Body of pancreas (tissue), 4 donors: Measurements from ENCODE around the gene ABCA3. TPM values are rescaled to one million over a fixed set of nuclear protein-coding genes. Genes with fewer than 3 reads are reported as not detected.

Experiments
- ATAC-seq: fragments of 150-250 bp; one replicate; pipeline ENCODE4 v1.9.1; 2016
- DNase-seq, 4 donors: peaks; one replicate each; pipeline ENCODE4 v3.0.0-alpha.2; 2019
- H3K27ac ChIP-seq, 4 donors: fragments of 200-600 bp; sonication (generic); 1 replicate in 3 of 4; 2 replicates in 1 of 4; pipeline versions ENCODE4 v1.5.1 to v1.6.1; 2016 to 2019; ENCODE audit warnings: mild to moderate bottlenecking in 1 of 4, mixed read lengths in 1 of 4, moderate library complexity in 1 of 4
- H3K27me3 ChIP-seq, 2 donors: fragments of 200-600 bp; sonication (generic); one replicate each; pipeline ENCODE4 v1.6.0; 2016; ENCODE audit warnings: mild to moderate bottlenecking in 1 of 2
- H3K36me3 ChIP-seq, 2 donors: fragments of 200-600 bp; sonication (generic); replicated peaks in 1 of 2; 2 replicates each; pipeline ENCODE4 v1.5.1; 2016; ENCODE audit warnings: low read depth in 2 of 2; ENCODE audit not compliant: insufficient read depth in 1 of 2
- H3K4me1 ChIP-seq: fragments of 200-600 bp; sonication (generic); one replicate; pipeline ENCODE4 v1.6.0; 2016
- H3K4me3 ChIP-seq, 2 donors: fragments of 200-600 bp; sonication (generic); 1 replicate in 1 of 2; 2 replicates in 1 of 2; pipeline ENCODE4 v1.5.1; 2016 to 2019
- H3K9me3 ChIP-seq, 3 donors: fragments of 200-600 bp; sonication (generic); 1 replicate in 2 of 3; 2 replicates in 1 of 3; pipeline ENCODE4 v1.5.1; 2016
- POLR2A ChIP-seq, 3 donors: fragments of 450-650 bp; IDR thresholded peaks; one replicate each; pipeline ENCODE4 v1.6.1; 2016; ENCODE audit warnings: antibody characterized with exemption in 3 of 3, mild to moderate bottlenecking in 2 of 3
- WGBS, 2 donors: methylation state at CpG; one replicate each; pipeline ENCODE4 v1.1.5; 2017; 5-methylcytosine and 5-hydroxymethylcytosine counted together
- intact Hi-C: fragments of 100-400 bp; cut with DNase I; formaldehyde crosslinking; loops from one replicate; pipeline ENCODE4 v1.15.1; 2023
- total RNA-seq, 2 donors: library from RNA; depleted of rRNA; stranded (reverse); fragments of >200 nt; gene quantifications; one replicate each; pipeline ENCODE4 v1.1.0, GENCODE V29; 2016
- TF ChIP-seq, protein P1 (sequence below), 7 experiments: fragments of 450-650 bp in 4 of 7; fragments of 200-600 bp in 3 of 7; sonication (generic) in 3 of 7; IDR thresholded peaks; one replicate each; pipeline ENCODE4 v1.5.1; 2016 to 2019; ENCODE audit warnings: antibody characterized with exemption in 7 of 7

ABCA3 gene
- total RNA-seq, 2 donors from 2014 or later: 13.8 to 21.0 TPM

DNA sequence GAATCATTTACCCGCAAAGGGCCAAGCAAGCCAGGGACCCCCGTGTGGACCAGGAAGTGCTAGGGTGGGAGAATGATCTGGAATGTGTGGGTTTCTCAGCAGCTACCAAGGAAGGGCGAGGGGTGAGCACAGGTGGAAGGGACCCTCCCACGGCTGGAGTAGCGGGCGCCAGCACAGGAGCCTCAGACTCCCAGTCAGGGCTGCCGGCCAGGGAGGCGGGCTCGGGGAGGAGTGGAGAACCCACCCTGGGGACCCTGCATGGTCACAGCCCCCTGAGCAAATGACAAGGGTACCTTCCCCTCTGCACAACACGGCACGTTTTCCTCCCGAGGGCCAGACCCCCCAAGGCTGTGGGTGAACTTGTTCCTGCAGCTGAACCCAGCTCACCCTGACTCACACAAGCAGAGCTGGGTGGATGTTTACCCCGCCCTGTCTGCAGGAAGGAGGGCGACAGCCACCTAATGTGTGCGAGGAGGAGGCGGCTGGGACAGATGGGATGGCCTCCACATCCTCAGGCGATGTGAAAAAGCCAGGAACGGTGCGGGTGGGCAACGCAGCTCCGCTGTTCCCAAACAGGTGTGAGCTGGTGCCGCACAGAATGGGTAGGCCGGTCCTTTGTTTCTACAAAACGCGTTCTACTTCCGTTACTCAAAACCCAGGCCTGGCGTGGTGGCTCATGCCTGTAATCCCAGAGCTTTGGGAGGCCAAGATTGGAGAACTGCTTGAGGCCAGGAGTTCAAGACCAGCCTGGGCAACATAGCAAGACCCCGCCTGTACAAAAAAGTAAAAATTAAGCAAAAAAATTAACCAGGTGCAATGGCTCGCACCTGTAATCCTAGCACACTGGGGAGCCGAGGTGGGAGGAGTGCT lies 95.4 kb downstream of the ABCA3 start:
- ATAC-seq (no peak), DNase-seq (no peak)
- 89 to 93% methylated on average over 23 to 30 of the region's 30 CpGs for WGBS, 2 donors
- H3K4me1 ChIP-seq: peaks cover 3% of the 10 kb centered on the region
- H3K27ac ChIP-seq: no peak overlapping the region
- no peaks in the 10 kb centered on the region for H3K9me3 ChIP-seq
- TF ChIP-seq POLR2A (IDR thresholded peaks at IDR 0.05): no peak
- TF ChIP-seq, protein P1, sequence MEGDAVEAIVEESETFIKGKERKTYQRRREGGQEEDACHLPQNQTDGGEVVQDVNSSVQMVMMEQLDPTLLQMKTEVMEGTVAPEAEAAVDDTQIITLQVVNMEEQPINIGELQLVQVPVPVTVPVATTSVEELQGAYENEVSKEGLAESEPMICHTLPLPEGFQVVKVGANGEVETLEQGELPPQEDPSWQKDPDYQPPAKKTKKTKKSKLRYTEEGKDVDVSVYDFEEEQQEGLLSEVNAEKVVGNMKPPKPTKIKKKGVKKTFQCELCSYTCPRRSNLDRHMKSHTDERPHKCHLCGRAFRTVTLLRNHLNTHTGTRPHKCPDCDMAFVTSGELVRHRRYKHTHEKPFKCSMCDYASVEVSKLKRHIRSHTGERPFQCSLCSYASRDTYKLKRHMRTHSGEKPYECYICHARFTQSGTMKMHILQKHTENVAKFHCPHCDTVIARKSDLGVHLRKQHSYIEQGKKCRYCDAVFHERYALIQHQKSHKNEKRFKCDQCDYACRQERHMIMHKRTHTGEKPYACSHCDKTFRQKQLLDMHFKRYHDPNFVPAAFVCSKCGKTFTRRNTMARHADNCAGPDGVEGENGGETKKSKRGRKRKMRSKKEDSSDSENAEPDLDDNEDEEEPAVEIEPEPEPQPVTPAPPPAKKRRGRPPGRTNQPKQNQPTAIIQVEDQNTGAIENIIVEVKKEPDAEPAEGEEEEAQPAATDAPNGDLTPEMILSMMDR (IDR thresholded peaks at IDR 0.05): no peak
- intact Hi-C loops: no loop called here
- H3K36me3 ChIP-seq: peaks cover 10 to 13% of the 10 kb centered on the region in 2 donors
- H3K27me3 ChIP-seq: no peaks in the 10 kb centered on the region
- no peak overlapping the region for H3K4me3 ChIP-seq

DNA sequence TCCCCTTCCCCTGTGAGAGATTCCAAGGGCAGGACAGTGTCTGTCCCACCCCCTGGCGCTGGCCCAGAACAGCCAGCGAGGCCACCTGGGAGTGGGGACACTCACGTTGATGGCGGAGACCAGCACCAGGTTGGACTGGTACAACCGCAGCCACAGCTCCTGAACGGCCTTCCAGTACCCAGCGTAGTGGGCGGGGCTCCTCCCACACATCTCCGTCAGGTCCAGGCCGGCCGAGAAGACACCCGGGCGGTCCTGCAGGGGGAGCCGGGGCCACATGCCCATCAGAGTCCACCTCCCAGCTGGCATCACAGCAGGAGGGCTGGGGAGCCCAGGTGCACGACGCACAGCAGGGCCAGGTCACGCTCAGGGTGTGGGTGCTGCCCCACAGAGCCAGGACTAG lies 96.2 kb downstream of the ABCA3 start:
- ATAC-seq (no peak), DNase-seq (peak in 1 of 4 donors; percentile 20)
- no peaks in the 10 kb centered on the region for H3K4me1 ChIP-seq
- no peaks in the 10 kb centered on the region for H3K27me3 ChIP-seq
- no peaks in the 10 kb centered on the region for H3K9me3 ChIP-seq
- no peak overlapping the region for H3K27ac ChIP-seq
- WGBS, 2 donors: 73 to 88% methylated on average over 5 to 17 of the region's 17 CpGs
- H3K36me3 ChIP-seq: peaks cover 10 to 13% of the 10 kb centered on the region in 2 donors
- no peak for TF ChIP-seq POLR2A (IDR thresholded peaks at IDR 0.05)
- TF ChIP-seq, protein P1 (IDR thresholded peaks at IDR 0.05): no peak
- H3K4me3 ChIP-seq: no peak overlapping the region
- intact Hi-C loops: no loop called here

DNA sequence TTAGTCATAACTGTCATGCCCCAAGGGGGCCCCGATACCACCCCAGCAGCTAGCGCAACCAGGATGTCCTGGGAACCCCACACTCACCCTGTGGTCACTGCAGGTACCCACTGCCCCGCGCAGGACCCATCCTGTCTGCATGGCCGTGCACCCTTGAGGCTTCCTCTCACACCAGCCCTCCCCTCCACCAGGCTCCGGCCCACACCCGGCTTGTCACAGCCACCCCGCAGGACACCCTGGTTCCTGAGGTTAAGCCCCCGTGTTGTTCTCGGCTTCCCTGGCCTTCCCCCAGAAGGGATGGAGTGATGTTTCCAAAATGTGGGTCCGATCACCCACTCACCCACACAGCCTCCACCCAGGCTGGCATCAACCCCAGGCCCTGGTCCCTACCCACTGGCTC lies 96.7 kb downstream of the ABCA3 start:
- H3K36me3 ChIP-seq: peaks cover 10 to 13% of the 10 kb centered on the region in 2 donors
- no peaks in the 10 kb centered on the region for H3K27me3 ChIP-seq
- H3K4me3 ChIP-seq: no peak overlapping the region
- WGBS, 2 donors: 96 to 100% methylated on average over 6 to 11 of the region's 11 CpGs
- H3K9me3 ChIP-seq: no peaks in the 10 kb centered on the region
- no peak for TF ChIP-seq POLR2A (IDR thresholded peaks at IDR 0.05)
- TF ChIP-seq, protein P1 (IDR thresholded peaks at IDR 0.05): no peak
- H3K4me1 ChIP-seq: no peaks in the 10 kb centered on the region
- DNase-seq: no peak
- intact Hi-C loops: no loop called here
- H3K27ac ChIP-seq: no peak overlapping the region
- no peak for ATAC-seq

- H3K36me3 ChIP-seq: peaks cover 10 to 13% of the 10 kb centered on the region in 2 donors
- DNase-seq: no peak
Measured at GRCh38 chr16:2243031-2243528, 97.4 kb downstream of the ABCA3 start.

More at GRCh38 chr16:2243031-2243528, 97.4 kb downstream of the ABCA3 start:
- TF ChIP-seq, protein P1 (IDR thresholded peaks at IDR 0.05): no peak
- no peak for TF ChIP-seq POLR2A (IDR thresholded peaks at IDR 0.05)
- H3K4me3 ChIP-seq: no peak overlapping the region
- H3K4me1 ChIP-seq: no peaks in the 10 kb centered on the region
- no peak overlapping the region for H3K27ac ChIP-seq
- intact Hi-C loops: no loop called here
- ATAC-seq: no peak
- 95 to 100% methylated on average over 6 to 19 of the region's 19 CpGs for WGBS, 2 donors
- H3K27me3 ChIP-seq: no peaks in the 10 kb centered on the region
- H3K9me3 ChIP-seq: no peaks in the 10 kb centered on the region
